PC-9 (cell line): ENCODE measurements around the gene RFX8. TPM values are rescaled to one million over a fixed set of nuclear protein-coding genes. Genes with fewer than 3 reads are reported as not detected.
"Not testable (repeated sequence)": the region's sequence is repeated elsewhere in the genome, so short reads cannot be mapped to it uniquely, and the experiment has no call there.

Experiments used
- BruUV-seq: library from RNA; stranded (reverse); fragments of 400-500 nt; replicated peaks from 2 replicates; lab custom pipeline; 2021; lab: Mats Ljungman, UMichigan
- CTCF ChIA-PET: fragments of 300-600 bp; sonication (Branson Sonifier 250); formaldehyde crosslinking; loops from one replicate; lab custom pipeline; 2022; ENCODE audit warnings: antibody characterized with exemption; lab: Charles Lee
- POLR2A ChIA-PET: fragments of 300-600 bp; sonication (Branson Sonifier 250); formaldehyde crosslinking; loops from one replicate; lab custom pipeline; 2022; ENCODE audit warnings: antibody characterized with exemption; ENCODE audit not compliant: unreplicated experiment; lab: Charles Lee
- DNase-seq, 2 experiments: peaks; one replicate each; pipeline versions ENCODE4 v3.0.0 to v3.0.0-alpha.2; 2015 to 2022; ENCODE audit warnings: mixed read lengths in 1 of 2
- H2AFZ ChIP-seq: fragments of 200-600 bp; sonication (generic); 2 replicates; pipeline ENCODE4 v1.8.1; 2017; ENCODE audit warnings: antibody characterized with exemption
- H3F3A ChIP-seq: fragments of 200-600 bp; sonication (generic); 2 replicates; pipeline ENCODE4 v1.8.1; 2017; ENCODE audit warnings: antibody characterized with exemption, mild to moderate bottlenecking, low read depth; ENCODE audit not compliant: insufficient read depth
- H3K27ac ChIP-seq: fragments of 200-600 bp; sonication (generic); 2 replicates; pipeline ENCODE4 v1.6.1; 2016; ENCODE audit warnings: mixed run types
- H3K27me3 ChIP-seq: fragments of 200-600 bp; sonication (generic); 2 replicates; pipeline ENCODE4 v1.6.1; 2016; ENCODE audit warnings: low read depth, mixed run types; ENCODE audit not compliant: insufficient read depth
- H3K36me3 ChIP-seq: fragments of 200-600 bp; sonication (generic); 2 replicates; pipeline ENCODE4 v1.6.1; 2016; ENCODE audit warnings: low read depth, mixed run types
- H3K4me1 ChIP-seq: fragments of 200-600 bp; sonication (generic); replicated peaks from 2 replicates; pipeline ENCODE4 v1.6.1; 2016; ENCODE audit warnings: mixed run types; ENCODE audit not compliant: insufficient read depth
- H3K4me2 ChIP-seq: fragments of 200-600 bp; sonication (generic); 2 replicates; pipeline ENCODE4 v1.6.1; 2017; ENCODE audit warnings: mixed run types
- H3K4me3 ChIP-seq: fragments of 200-600 bp; sonication (generic); 2 replicates; pipeline ENCODE4 v1.6.1; 2016; ENCODE audit warnings: mixed run types
- H3K79me2 ChIP-seq: fragments of 200-600 bp; sonication (generic); 2 replicates; pipeline ENCODE4 v1.6.1; 2017; ENCODE audit warnings: low read depth, mixed run types
- H3K9me2 ChIP-seq: fragments of 200-600 bp; sonication (generic); 2 replicates; pipeline ENCODE4 v1.8.1; 2017; ENCODE audit warnings: mild to moderate bottlenecking; ENCODE audit not compliant: insufficient read depth
- H3K9me3 ChIP-seq: fragments of 200-600 bp; sonication (generic); 2 replicates; pipeline ENCODE4 v1.8.1; 2016; ENCODE audit warnings: low read depth; ENCODE audit not compliant: insufficient read depth
- H4K20me1 ChIP-seq: fragments of 200-600 bp; sonication (generic); 2 replicates; pipeline ENCODE4 v1.8.1; 2017; ENCODE audit not compliant: insufficient read depth
- EZH2 ChIP-seq: fragments of 200-600 bp; sonication (generic); IDR thresholded peaks from 2 replicates; pipeline ENCODE4 v1.8.0; 2017; ENCODE audit warnings: antibody characterized with exemption, low read depth
- intact Hi-C: fragments of 100-400 bp; cut with micrococcal nuclease; formaldehyde crosslinking; loops from one replicate; pipeline ENCODE4 v1.10.0; 2022; ENCODE audit not compliant: unreplicated experiment
- total RNA-seq: library from RNA; stranded (reverse); gene quantifications from 2 replicates; pipeline ENCODE4 v1.2.3, GENCODE V29; 2021
- TF ChIP-seq, protein P1 (sequence below): fragments of 200-600 bp; sonication (generic); conservative IDR thresholded peaks from 2 replicates; pipeline ENCODE4 v1.6.1; 2017; ENCODE audit warnings: mixed run types, antibody characterized with exemption, mild to moderate bottlenecking, moderate library complexity

RFX8 gene
- total RNA-seq, 1 experiment from 2014 or later: not detected

DNA sequence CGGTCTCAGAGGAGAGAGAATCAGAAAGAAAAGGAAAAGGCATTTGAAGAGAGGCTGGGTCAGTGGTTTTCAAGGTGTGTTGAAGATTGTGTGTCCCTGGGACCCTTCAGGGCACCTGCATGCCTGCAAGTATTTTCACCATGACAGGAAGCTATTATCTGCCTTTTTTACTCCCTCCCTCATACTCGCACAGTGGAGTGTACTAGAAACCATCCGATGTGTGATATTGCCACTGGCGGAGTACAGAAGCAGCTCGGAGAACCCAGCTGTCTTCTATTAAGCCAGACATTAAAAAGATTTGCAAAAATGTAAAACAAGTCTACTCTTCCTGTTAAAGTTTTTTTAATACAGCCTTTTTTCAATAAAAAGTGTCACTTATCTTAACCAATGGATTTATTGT lies 33.7 kb upstream of the RFX8 start:
- H2AFZ ChIP-seq: no peak overlapping the region
- POLR2A ChIA-PET: interaction anchor here (0.6 to 0.7 kb wide), 2 partner anchors 160 to 507 kb away, joined by 3 to 7 read pairs; no protein-coding TSS in a partner anchor
- no peak overlapping the region for H3K4me3 ChIP-seq
- no peak overlapping the region for H3K27ac ChIP-seq
- intact Hi-C loops: no loop called here
- BruUV-seq: no TSS peak
- H3K9me2 ChIP-seq: no peaks in the 10 kb centered on the region
- no peaks in the 10 kb centered on the region for H3K36me3 ChIP-seq
- no peaks in the 10 kb centered on the region for H3K79me2 ChIP-seq
- peaks cover 8% of the 10 kb centered on the region; the same call in 1 of the 2 replicates for H3K9me3 ChIP-seq
- no peak for DNase-seq
- no peaks in the 10 kb centered on the region for H3K4me1 ChIP-seq
- H3F3A ChIP-seq: no peaks in the 10 kb centered on the region
- H4K20me1 ChIP-seq: no peaks in the 10 kb centered on the region
- CTCF ChIA-PET: no interaction called here
- H3K4me2 ChIP-seq: no peak overlapping the region
- H3K27me3 ChIP-seq: no peaks in the 10 kb centered on the region
- TF ChIP-seq, protein P1, sequence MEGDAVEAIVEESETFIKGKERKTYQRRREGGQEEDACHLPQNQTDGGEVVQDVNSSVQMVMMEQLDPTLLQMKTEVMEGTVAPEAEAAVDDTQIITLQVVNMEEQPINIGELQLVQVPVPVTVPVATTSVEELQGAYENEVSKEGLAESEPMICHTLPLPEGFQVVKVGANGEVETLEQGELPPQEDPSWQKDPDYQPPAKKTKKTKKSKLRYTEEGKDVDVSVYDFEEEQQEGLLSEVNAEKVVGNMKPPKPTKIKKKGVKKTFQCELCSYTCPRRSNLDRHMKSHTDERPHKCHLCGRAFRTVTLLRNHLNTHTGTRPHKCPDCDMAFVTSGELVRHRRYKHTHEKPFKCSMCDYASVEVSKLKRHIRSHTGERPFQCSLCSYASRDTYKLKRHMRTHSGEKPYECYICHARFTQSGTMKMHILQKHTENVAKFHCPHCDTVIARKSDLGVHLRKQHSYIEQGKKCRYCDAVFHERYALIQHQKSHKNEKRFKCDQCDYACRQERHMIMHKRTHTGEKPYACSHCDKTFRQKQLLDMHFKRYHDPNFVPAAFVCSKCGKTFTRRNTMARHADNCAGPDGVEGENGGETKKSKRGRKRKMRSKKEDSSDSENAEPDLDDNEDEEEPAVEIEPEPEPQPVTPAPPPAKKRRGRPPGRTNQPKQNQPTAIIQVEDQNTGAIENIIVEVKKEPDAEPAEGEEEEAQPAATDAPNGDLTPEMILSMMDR: no peak
- no peak for TF ChIP-seq EZH2

DNA sequence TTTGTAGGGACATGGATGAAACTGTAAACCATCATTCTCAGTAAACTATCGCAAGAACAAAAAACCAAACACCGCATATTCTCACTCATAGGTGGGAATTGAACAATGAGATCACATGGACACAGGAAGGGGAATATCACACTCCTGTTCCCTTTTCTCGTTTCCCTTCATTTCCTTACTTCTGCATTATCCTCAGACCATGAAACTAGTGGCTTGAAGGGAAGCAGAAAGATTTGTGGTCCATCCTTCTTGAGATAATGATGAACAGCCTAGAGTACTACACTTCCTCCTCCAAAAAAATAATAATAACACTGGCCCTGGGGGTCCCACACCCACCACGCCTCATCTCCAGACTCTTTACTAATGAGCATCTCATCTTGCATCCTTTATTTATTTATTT lies 30.4 kb upstream of the RFX8 start:
- BruUV-seq, intact Hi-C loops: not testable (repeated sequence)

DNA sequence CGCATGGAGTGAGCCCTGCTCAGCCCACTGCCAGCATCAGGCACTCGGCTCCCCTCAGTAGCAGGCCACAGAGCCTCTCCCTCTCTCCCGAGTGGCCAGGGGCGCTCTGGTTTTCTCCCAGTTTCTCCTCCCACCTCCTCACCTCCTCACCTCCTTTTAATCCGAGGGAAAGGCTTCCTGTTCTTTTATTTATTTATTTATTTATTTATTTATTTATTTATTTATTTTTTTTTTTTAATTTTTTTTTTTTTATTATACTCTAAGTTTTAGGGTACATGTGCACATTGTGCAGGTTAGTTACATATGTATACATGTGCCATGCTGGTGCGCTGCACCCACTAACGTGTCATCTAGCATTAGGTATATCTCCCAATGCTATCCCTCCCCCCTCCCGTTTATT lies 29.8 kb upstream of the RFX8 start:
- H3K79me2 ChIP-seq, H3K27ac ChIP-seq, intact Hi-C loops, H3K9me2 ChIP-seq, H3K4me1 ChIP-seq, BruUV-seq, H2AFZ ChIP-seq, H4K20me1 ChIP-seq, DNase-seq, H3K4me2 ChIP-seq, H3K9me3 ChIP-seq, POLR2A ChIA-PET, H3K36me3 ChIP-seq, H3K27me3 ChIP-seq, H3F3A ChIP-seq, H3K4me3 ChIP-seq: not testable (repeated sequence)
- CTCF ChIA-PET: interaction anchor here (0.6 kb wide), 1 partner anchor 61 kb away, joined by 3 read pairs; no protein-coding TSS in a partner anchor

More for the DNA sequence above, 30.4 kb upstream of the RFX8 start:
- H3K9me3 ChIP-seq, CTCF ChIA-PET, H4K20me1 ChIP-seq, H3K4me3 ChIP-seq, H3K79me2 ChIP-seq, H3K4me2 ChIP-seq, H2AFZ ChIP-seq, H3K4me1 ChIP-seq, H3K27ac ChIP-seq, POLR2A ChIA-PET, DNase-seq, H3K9me2 ChIP-seq, H3F3A ChIP-seq, H3K27me3 ChIP-seq, H3K36me3 ChIP-seq: not testable (repeated sequence)

DNA sequence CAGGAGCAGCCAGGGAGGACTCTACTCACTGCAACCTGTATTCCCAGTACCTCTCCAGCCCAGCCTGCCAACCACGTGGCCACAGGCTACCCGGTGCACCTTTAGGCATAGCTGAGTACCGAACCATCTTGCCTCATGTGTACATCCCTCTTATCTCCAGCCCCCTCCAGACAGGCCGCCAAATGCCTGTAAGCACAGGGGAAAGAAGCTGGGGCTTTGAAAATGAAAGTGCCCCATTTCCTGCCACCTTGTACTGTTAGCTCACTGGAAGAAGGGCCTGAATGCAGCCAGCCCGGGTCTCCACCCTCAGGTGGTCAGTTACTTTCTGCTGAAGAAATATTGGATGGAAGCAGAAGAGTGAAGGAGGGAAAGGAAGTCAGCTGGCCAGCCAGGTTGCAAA lies 27.2 kb upstream of the RFX8 start:
- intact Hi-C loops: no loop called here
- ChIA-PET POLR2A (no interaction called here), CTCF (interaction anchor here (0.6 kb wide), 1 partner anchor 286 kb away, joined by 4 read pairs; no protein-coding TSS in a partner anchor)
- H2AFZ ChIP-seq: no peak overlapping the region
- TF ChIP-seq, protein P1: no peak
- TF ChIP-seq EZH2: no peak
- H3K4me1 ChIP-seq: no peaks in the 10 kb centered on the region
- H3K27ac ChIP-seq: no peak overlapping the region
- no peaks in the 10 kb centered on the region for H3K36me3 ChIP-seq
- H3K4me2 ChIP-seq: no peak overlapping the region
- no peaks in the 10 kb centered on the region for H4K20me1 ChIP-seq
- H3K79me2 ChIP-seq: no peaks in the 10 kb centered on the region
- BruUV-seq: no TSS peak
- no peaks in the 10 kb centered on the region for H3F3A ChIP-seq
- no peaks in the 10 kb centered on the region for H3K9me2 ChIP-seq
- no peaks in the 10 kb centered on the region for H3K9me3 ChIP-seq
- DNase-seq: no peak
- H3K27me3 ChIP-seq: no peaks in the 10 kb centered on the region
- H3K4me3 ChIP-seq: no peak overlapping the region
